Upper lobe of right lung (tissue), 1 donor: Measurements from ENCODE around the gene PPARD. TPM values are rescaled to one million over a fixed set of nuclear protein-coding genes. Genes with fewer than 3 reads are reported as not detected.
A peak's percentile ranks its signal among the peaks of the same experiment; 100 is the strongest.

Experiments used
- ATAC-seq: fragments of 200-7000 bp; cut with Tn5 transposase; one replicate; pipeline ENCODE4 v1.9.1; 2020; ENCODE audit warnings: mild to moderate bottlenecking, moderate library complexity
- DNase-seq: peaks from one replicate; pipeline ENCODE4 v3.0.0-alpha.2; 2020
- H3K27ac ChIP-seq: fragments of 200-600 bp; one replicate; pipeline ENCODE4 v1.8.0; 2022
- H3K27me3 ChIP-seq: fragments of 200-600 bp; one replicate; pipeline ENCODE4 v1.8.0; 2022; ENCODE audit warnings: mild to moderate bottlenecking
- H3K36me3 ChIP-seq: fragments of 200-600 bp; one replicate; pipeline ENCODE4 v1.8.0; 2022
- H3K4me1 ChIP-seq: fragments of 200-600 bp; one replicate; pipeline ENCODE4 v1.8.0; 2022
- H3K4me3 ChIP-seq: fragments of 200-600 bp; one replicate; pipeline ENCODE4 v1.8.0; 2022; ENCODE audit warnings: mild to moderate bottlenecking
- H3K9me3 ChIP-seq: fragments of 200-600 bp; one replicate; pipeline ENCODE4 v1.8.0; 2022
- intact Hi-C: fragments of 100-400 bp; cut with DNase I; formaldehyde crosslinking; loops from one replicate; pipeline ENCODE4 v1.11.0; 2022
- total RNA-seq: library from RNA; stranded (reverse); fragmentation: NEBNext Ultra II Directional; extraction: Animal tissue kit (Norgen Biotek cat#: 25700); gene quantifications from one replicate; pipeline ENCODE4 v1.2.1, GENCODE V29; 2021
- TF ChIP-seq, protein P1 (sequence below): fragments of 200-600 bp; IDR thresholded peaks from one replicate; pipeline ENCODE4 v1.8.0; 2022; ENCODE audit warnings: antibody characterized with exemption
- donor health status: DM: no; HTN: yes; CAD: no; lungs with severe emphysema.

The PPARD gene
- total RNA-seq, 1 donor from 2014 or later: 31.6 TPM

DNA sequence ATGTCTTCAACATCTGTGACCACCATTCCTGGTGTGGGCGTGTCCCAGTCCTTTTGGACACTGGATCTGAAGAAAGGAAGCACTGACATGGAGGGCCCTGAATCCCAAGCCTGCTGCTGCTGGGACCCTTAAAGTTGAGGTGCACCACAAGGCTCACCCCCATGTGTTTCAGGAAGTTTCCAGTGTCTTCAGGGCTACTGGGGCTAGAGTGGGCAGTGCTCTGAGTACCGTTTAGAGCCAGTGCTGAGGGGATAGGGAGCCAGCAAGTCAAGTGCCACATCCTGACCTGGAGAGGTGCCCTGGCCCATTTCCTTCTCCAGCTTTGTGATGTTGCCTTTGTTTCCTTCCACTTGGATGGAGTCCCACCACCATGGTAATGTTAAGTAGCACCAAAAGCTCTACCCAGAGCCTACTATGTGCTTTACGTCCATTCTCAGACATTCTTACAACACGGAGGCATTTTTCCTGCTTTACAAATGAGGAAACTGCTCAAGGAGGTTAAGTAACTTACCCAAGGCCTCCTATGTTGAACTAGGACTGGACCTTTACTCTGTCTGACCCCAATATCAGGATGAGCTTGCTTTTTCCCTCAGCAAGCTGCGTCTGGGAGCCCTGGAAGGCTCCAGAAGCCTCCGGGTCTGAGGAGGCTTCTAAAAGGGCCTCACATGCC is 45.3 kb upstream of the PPARD start:
- Histone ChIP-seq H3K9me3 (no peaks in the 10 kb centered on the region), H3K4me3 (peak overlapping the region; percentile 47), H3K4me1 (peaks cover 19% of the 10 kb centered on the region), H3K27ac (peak overlapping the region; percentile 74), H3K27me3 (no peaks in the 10 kb centered on the region), H3K36me3 (peaks cover 26% of the 10 kb centered on the region)
- intact Hi-C loops: no loop called here
- DNase-seq: no peak
- TF ChIP-seq, protein P1, sequence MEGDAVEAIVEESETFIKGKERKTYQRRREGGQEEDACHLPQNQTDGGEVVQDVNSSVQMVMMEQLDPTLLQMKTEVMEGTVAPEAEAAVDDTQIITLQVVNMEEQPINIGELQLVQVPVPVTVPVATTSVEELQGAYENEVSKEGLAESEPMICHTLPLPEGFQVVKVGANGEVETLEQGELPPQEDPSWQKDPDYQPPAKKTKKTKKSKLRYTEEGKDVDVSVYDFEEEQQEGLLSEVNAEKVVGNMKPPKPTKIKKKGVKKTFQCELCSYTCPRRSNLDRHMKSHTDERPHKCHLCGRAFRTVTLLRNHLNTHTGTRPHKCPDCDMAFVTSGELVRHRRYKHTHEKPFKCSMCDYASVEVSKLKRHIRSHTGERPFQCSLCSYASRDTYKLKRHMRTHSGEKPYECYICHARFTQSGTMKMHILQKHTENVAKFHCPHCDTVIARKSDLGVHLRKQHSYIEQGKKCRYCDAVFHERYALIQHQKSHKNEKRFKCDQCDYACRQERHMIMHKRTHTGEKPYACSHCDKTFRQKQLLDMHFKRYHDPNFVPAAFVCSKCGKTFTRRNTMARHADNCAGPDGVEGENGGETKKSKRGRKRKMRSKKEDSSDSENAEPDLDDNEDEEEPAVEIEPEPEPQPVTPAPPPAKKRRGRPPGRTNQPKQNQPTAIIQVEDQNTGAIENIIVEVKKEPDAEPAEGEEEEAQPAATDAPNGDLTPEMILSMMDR: no peak
- ATAC-seq: peak; percentile 1

DNA sequence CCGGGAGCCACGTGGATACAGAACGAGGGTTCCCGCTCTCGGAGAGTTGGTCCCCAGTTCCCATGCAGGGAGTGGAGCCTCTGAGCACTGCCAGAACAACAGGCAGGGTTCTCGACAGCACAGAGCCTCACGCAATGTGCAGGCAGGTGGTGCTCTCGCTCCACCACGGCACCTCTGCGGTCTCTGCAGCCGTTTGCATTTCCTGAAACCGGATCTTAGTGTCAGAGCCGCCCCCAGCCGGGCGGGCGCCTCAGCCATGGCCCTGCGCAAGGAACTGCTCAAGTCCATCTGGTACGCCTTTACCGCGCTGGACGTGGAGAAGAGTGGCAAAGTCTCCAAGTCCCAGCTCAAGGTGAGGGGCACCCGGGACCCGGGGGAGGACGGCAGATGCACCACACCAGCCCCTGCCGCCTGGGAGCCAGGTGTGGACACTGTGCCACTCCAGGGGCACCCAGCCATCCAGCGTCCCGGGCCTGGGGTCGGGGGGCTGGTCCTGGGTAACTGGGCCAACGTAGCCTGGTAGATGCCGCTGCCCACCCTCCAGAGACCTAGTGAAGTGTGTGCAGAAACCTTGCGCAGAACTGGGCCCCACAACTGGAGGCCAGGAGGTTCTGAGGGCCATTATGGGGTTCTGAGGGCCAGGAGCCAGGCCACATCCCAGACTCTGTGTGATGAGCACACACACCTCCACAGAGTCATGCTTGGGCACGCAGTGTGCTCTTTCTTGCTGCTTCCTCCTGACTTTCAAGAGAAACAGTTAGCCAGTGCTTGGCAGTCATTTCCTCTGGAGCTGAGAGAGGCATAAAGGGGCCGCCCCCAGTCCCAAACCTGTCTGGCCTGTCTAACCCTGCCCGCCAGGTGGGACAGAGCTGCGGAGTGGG is 44.5 kb upstream of the PPARD start, which contains the start of gene DEF6:
Gene DEF6, plus strand, starts transcription at position 218 of the 881 bp plus-strand sequence. Its CDS starts 39 bp downstream, at position 257.
- Histone ChIP-seq H3K36me3 (peaks cover 21% of the 10 kb centered on the region), H3K9me3 (no peaks in the 10 kb centered on the region), H3K4me3 (peak within 1 kb of the TSS; percentile 47), H3K4me1 (peaks cover 27% of the 10 kb centered on the region), H3K27me3 (no peaks in the 10 kb centered on the region), H3K27ac (peak within 1 kb of the TSS; percentile 74)
- DNase-seq: peak; percentile 91
- intact Hi-C loops: no loop called here
- TF ChIP-seq, protein P1: peak; percentile 65
- ATAC-seq: peak; percentile 92

DNA sequence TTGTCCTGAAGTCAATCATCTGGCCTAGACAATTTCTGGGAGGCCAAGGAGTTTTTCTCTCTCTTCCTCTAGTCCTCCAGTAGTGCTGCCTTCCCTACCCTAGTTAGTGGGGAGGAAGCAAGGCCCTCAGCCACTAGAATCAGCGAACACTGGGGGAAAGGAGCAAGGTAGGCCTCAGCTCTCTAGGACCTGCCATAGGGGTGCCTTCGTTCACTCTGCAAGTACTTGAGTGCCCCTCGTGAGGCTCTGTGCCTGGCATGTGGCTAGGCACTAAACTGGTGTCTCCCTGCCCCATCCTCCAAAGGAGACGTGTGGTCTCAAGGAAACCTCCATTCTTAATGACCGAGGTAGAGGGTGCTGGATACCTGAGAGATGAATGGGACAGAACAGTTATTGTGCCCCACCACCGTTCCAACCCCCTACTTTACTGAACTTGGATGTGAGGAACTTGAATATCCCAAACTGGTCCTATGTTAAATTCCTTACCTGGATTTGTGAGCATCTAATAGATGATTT is 43.7 kb upstream of the PPARD start:
- ATAC-seq: no peak
- H3K9me3 ChIP-seq: no peaks in the 10 kb centered on the region
- H3K27ac ChIP-seq: peak overlapping the region; percentile 74
- peaks cover 17% of the 10 kb centered on the region for H3K36me3 ChIP-seq
- DNase-seq: no peak
- intact Hi-C loops: no loop called here
- TF ChIP-seq, protein P1: no peak
- H3K27me3 ChIP-seq: no peaks in the 10 kb centered on the region
- peaks cover 33% of the 10 kb centered on the region for H3K4me1 ChIP-seq
- peak overlapping the region; percentile 47 for H3K4me3 ChIP-seq

DNA sequence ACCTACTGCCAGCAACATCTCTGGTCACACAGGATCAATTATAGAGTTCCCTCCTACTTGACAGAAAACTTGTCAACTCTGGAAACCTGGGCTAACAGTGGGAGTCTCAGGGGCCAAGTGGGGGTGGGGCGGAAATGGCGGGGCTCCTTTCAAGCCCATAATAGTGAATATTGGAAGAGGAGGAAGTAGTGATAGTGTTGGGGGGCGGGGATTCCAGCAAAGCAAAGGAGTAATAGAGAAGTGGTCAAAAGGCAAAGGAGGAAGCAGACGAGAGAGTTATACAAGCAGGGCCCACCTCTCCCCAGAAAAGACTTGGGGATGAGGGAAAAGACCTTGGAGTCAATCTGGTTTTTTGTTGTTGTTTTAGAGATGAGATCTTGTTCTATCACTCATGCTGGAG is 42.7 kb upstream of the PPARD start:
- H3K4me1 ChIP-seq: peaks cover 33% of the 10 kb centered on the region
- intact Hi-C loops: no loop called here
- ATAC-seq: peak; percentile 44

DNA sequence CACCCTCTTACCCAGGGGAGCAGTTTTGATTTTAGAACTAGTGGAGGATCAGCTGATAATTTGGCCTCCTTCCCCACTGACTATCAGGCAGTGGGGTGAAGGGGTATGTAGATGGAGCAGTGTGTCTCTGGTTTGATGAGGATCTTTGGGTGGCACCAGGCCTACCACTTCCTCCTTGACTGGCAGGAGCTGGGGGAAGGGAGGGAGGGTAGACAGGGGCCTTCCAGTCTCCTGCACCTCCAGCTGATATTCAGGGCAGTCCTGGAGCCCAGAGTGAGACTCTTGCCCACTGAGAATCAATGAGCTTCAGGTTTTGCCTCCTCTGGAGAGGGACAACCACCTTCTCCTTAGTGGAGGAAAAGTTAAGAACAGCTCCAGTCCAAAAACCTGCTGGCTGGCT is 41.5 kb upstream of the PPARD start:
- no peak overlapping the region for H3K4me3 ChIP-seq
- TF ChIP-seq, protein P1: no peak
- intact Hi-C loops: no loop called here
- peaks cover 33% of the 10 kb centered on the region for H3K4me1 ChIP-seq
- no peaks in the 10 kb centered on the region for H3K9me3 ChIP-seq
- no peaks in the 10 kb centered on the region for H3K27me3 ChIP-seq
- H3K36me3 ChIP-seq: peaks cover 3% of the 10 kb centered on the region
- DNase-seq (no peak), ATAC-seq (peak; percentile 13)
- peak overlapping the region; percentile 47 for H3K27ac ChIP-seq

More for the DNA sequence above, 42.7 kb upstream of the PPARD start:
- Histone ChIP-seq H3K27me3 (no peaks in the 10 kb centered on the region), H3K36me3 (peaks cover 14% of the 10 kb centered on the region), H3K4me3 (peak overlapping the region; percentile 47), H3K9me3 (no peaks in the 10 kb centered on the region), H3K27ac (peak overlapping the region; percentile 47)
- TF ChIP-seq, protein P1: no peak
- no peak for DNase-seq
